GM23338 (cell line): ENCODE measurements around the gene ABL1. TPM values are rescaled to one million over a fixed set of nuclear protein-coding genes. Genes with fewer than 3 reads are reported as not detected.
A peak's percentile ranks its signal among the peaks of the same experiment; 100 is the strongest.

Experiments
- ATAC-seq: fragments of 200-7000 bp; cut with Tn5 transposase; 3 replicates; pipeline ENCODE4 v1.9.1; 2020
- DNase-seq: peaks from one replicate; pipeline ENCODE4 v3.0.0-alpha.2; 2015; ENCODE audit warnings: low spot score
- H2AFZ ChIP-seq: fragments of 200-600 bp; sonication (generic); 2 replicates; pipeline ENCODE4 v1.8.0; 2016; ENCODE audit warnings: antibody characterized with exemption, mild to moderate bottlenecking, moderate library complexity
- H3F3A ChIP-seq: fragments of 200-600 bp; sonication (generic); replicated peaks from 2 replicates; pipeline ENCODE4 v1.8.0; 2017; ENCODE audit warnings: antibody characterized with exemption, mixed run types, low read depth
- H3K27ac ChIP-seq: fragments of 200-600 bp; sonication (generic); 2 replicates; pipeline ENCODE4 v1.6.1; 2016; ENCODE audit warnings: low read depth
- H3K27me3 ChIP-seq: fragments of 200-600 bp; sonication (generic); 2 replicates; pipeline ENCODE4 v1.8.0; 2016; ENCODE audit warnings: mild to moderate bottlenecking, mixed run types, moderate library complexity; ENCODE audit not compliant: insufficient read depth
- H3K36me3 ChIP-seq: fragments of 200-600 bp; sonication (generic); 2 replicates; pipeline ENCODE4 v1.8.0; 2016; ENCODE audit warnings: mild to moderate bottlenecking; ENCODE audit not compliant: insufficient read depth
- H3K4me1 ChIP-seq: fragments of 200-600 bp; sonication (generic); 2 replicates; pipeline ENCODE4 v1.8.0; 2016; ENCODE audit warnings: mild to moderate bottlenecking, moderate library complexity; ENCODE audit not compliant: insufficient read depth
- H3K4me2 ChIP-seq: fragments of 200-600 bp; sonication (generic); 2 replicates; pipeline ENCODE4 v1.7.1; 2017; ENCODE audit warnings: mixed run types
- H3K4me3 ChIP-seq: fragments of 200-600 bp; sonication (generic); 2 replicates; pipeline ENCODE4 v1.6.1; 2016; ENCODE audit warnings: mixed run types
- H3K79me2 ChIP-seq: fragments of 200-600 bp; sonication (generic); replicated peaks from 2 replicates; pipeline ENCODE4 v1.8.0; 2017; ENCODE audit warnings: mild to moderate bottlenecking; ENCODE audit not compliant: insufficient read depth
- H3K9me2 ChIP-seq: fragments of 200-600 bp; sonication (generic); 2 replicates; pipeline ENCODE4 v1.8.0; 2017; ENCODE audit not compliant: insufficient read depth
- H4K20me1 ChIP-seq: fragments of 200-600 bp; sonication (generic); replicated peaks from 2 replicates; pipeline ENCODE4 v1.8.0; 2017; ENCODE audit warnings: mild to moderate bottlenecking; ENCODE audit not compliant: insufficient read depth
- H3K27ac Mint-ChIP-seq: 2 replicates; pipeline ENCODE4 v1.8.0; 2020; ENCODE audit warnings: inconsistent platforms, mild to moderate bottlenecking, moderate library complexity, mixed read lengths
- H3K27me3 Mint-ChIP-seq: 3 replicates; pipeline ENCODE4 v1.8.0; 2022; ENCODE audit warnings: low read depth, mild to moderate bottlenecking, moderate library complexity, mixed read lengths, inconsistent platforms; ENCODE audit not compliant: insufficient read depth, poor library complexity
- H3K36me3 Mint-ChIP-seq: 3 replicates; pipeline ENCODE4 v1.8.0; 2021; ENCODE audit warnings: low read depth, mild to moderate bottlenecking, inconsistent platforms, moderate library complexity, mixed read lengths
- H3K4me1 Mint-ChIP-seq: 3 replicates; pipeline ENCODE4 v1.8.0; 2020; ENCODE audit warnings: mild to moderate bottlenecking, inconsistent platforms, mixed read lengths
- H3K4me3 Mint-ChIP-seq: 3 replicates; pipeline ENCODE4 v1.8.0; 2021; ENCODE audit warnings: moderate library complexity, mild to moderate bottlenecking, inconsistent platforms, mixed read lengths
- H3K9me3 Mint-ChIP-seq: 3 replicates; pipeline ENCODE4 v1.8.0; 2020; ENCODE audit warnings: moderate library complexity, mild to moderate bottlenecking, inconsistent platforms, mixed read lengths
- CTCF ChIP-seq, 2 experiments: fragments of 200-600 bp in 1 of 2; sonication (generic) in 1 of 2; conservative IDR thresholded peaks; 2 replicates each; pipeline versions ENCODE4 v1.5.1 to v1.6.1; 2016 to 2017; ENCODE audit warnings: antibody characterized with exemption in 2 of 2, low read depth in 2 of 2, mild to moderate bottlenecking in 2 of 2, moderate library complexity in 1 of 2
- EZH2 ChIP-seq: fragments of 200-600 bp; sonication (generic); IDR thresholded peaks from one replicate; pipeline ENCODE4 v1.8.0; 2017; ENCODE audit warnings: antibody characterized with exemption, mild to moderate bottlenecking, low read depth; ENCODE audit not compliant: unreplicated experiment
- EZH2phosphoT487 ChIP-seq: fragments of 200-600 bp; sonication (generic); IDR thresholded peaks from one replicate; pipeline ENCODE4 v1.8.1; 2018; ENCODE audit warnings: antibody characterized with exemption; ENCODE audit not compliant: unreplicated experiment
- NANOG ChIP-seq: IDR thresholded peaks from 2 replicates; pipeline ENCODE4 v1.6.1; 2016; ENCODE audit warnings: antibody characterized with exemption, borderline replicate concordance
- POLR2AphosphoS5 ChIP-seq: IDR thresholded peaks from 2 replicates; pipeline ENCODE4 v1.6.1; 2016; ENCODE audit warnings: antibody characterized with exemption, low read depth
- REST ChIP-seq: IDR thresholded peaks from one replicate; pipeline ENCODE4 v1.6.1; 2018; ENCODE audit warnings: antibody characterized with exemption; ENCODE audit not compliant: unreplicated experiment
- STAT1 ChIP-seq: IDR thresholded peaks from one replicate; pipeline ENCODE4 v1.6.1; 2016; ENCODE audit warnings: antibody characterized with exemption; ENCODE audit not compliant: unreplicated experiment
- polyA plus RNA-seq: library from polyadenylated mRNA; unstranded; fragments of >200 nt; fragmentation: Nextera tagmentation; extraction: Ambion mirVana; gene quantifications from 2 replicates; pipeline ENCODE4 v1.2.1, GENCODE V29; 2016
- total RNA-seq: library from RNA; depleted of rRNA; stranded (reverse); fragments of >200 nt; shearing (Covaris generic); gene quantifications from 2 replicates; pipeline ENCODE4 v1.2.3, GENCODE V29; 2014

ABL1 gene
- total and polyA plus RNA-seq, 2 experiments from 2014 or later = 20.7 to 85.1 TPM

GRCh38 chr9:130893341-130894101 lies 58.5 kb downstream of the ABL1 start:
- Histone ChIP-seq H3K4me1 (no peaks in the 10 kb centered on the region), H3K4me3 (no peak overlapping the region), H4K20me1 (no peaks in the 10 kb centered on the region; the same call in 1 of the 2 replicates), H3K27ac (no peak overlapping the region), H3F3A (no peaks in the 10 kb centered on the region), H3K79me2 (no peaks in the 10 kb centered on the region), H3K27me3 (no peaks in the 10 kb centered on the region), H2AFZ (no peak overlapping the region), H3K9me2 (no peaks in the 10 kb centered on the region), H3K36me3 (no peaks in the 10 kb centered on the region; the same call in 1 of the 2 replicates), H3K4me2 (no peak overlapping the region)
- no peak overlapping the region for H3K4me3 Mint-ChIP-seq
- DNase-seq (no peak), ATAC-seq (peak; percentile 32)
- H3K9me3 Mint-ChIP-seq = no peaks in the 10 kb centered on the region
- H3K4me1 Mint-ChIP-seq = no peaks in the 10 kb centered on the region; the same call in 2 of the 3 replicates
- TF ChIP-seq REST (no peak), CTCF (conservative IDR thresholded peaks at IDR 0.05; ENCODE audit: low read depth in 2 of 2) (peak; percentile 19 to 51; a peak in 2 of 4 replicates), NANOG (no peak), STAT1 (no peak), EZH2 (no peak), POLR2AphosphoS5 (no peak)
- peaks cover 17% of the 10 kb centered on the region for H3K27me3 Mint-ChIP-seq
- H3K36me3 Mint-ChIP-seq = peaks cover 3% of the 10 kb centered on the region; the same call in 2 of the 3 replicates
- peak overlapping the region; percentile 78 for H3K27ac Mint-ChIP-seq

- Mint-ChIP-seq H3K9me3 (no peaks in the 10 kb centered on the region), H3K36me3 (no peaks in the 10 kb centered on the region; the same call in 2 of the 3 replicates), H3K4me1 (no peaks in the 10 kb centered on the region; the same call in 2 of the 3 replicates), H3K4me3 (no peak overlapping the region), H3K27ac (0 out of 2 replicates have a peak overlapping the region, but pooled peaks have one; percentile 34), H3K27me3 (peaks cover 19% of the 10 kb centered on the region)
- no peak for DNase-seq
- Histone ChIP-seq H3K79me2 (no peaks in the 10 kb centered on the region), H2AFZ (no peak overlapping the region), H3K9me2 (no peaks in the 10 kb centered on the region), H3K4me3 (no peak overlapping the region), H3K27ac (0 out of 2 replicates have a peak overlapping the region, but pooled peaks have one; percentile 63), H3F3A (no peaks in the 10 kb centered on the region), H3K36me3 (no peaks in the 10 kb centered on the region), H3K27me3 (no peaks in the 10 kb centered on the region), H3K4me1 (no peaks in the 10 kb centered on the region), H3K4me2 (no peak overlapping the region), H4K20me1 (no peaks in the 10 kb centered on the region; the same call in 1 of the 2 replicates)
- ATAC-seq = no peak
- TF ChIP-seq POLR2AphosphoS5 (no peak), EZH2phosphoT487 (no peak), CTCF (conservative IDR thresholded peaks at IDR 0.05; ENCODE audit: low read depth in 2 of 2) (no peak)
Measured at GRCh38 chr9:130894546-130894945, 59.5 kb downstream of the ABL1 start.
